ENCODE measurements around the gene ST6GALNAC3. TPM values are rescaled to one million over a fixed set of nuclear protein-coding genes. Genes with fewer than 3 reads are reported as not detected.

Gene ST6GALNAC3
- polyA plus RNA-seq, 2 of the 4 experiments (the other 2 are of a cell fraction), result 1.1 to 1.2 TPM

DNA sequence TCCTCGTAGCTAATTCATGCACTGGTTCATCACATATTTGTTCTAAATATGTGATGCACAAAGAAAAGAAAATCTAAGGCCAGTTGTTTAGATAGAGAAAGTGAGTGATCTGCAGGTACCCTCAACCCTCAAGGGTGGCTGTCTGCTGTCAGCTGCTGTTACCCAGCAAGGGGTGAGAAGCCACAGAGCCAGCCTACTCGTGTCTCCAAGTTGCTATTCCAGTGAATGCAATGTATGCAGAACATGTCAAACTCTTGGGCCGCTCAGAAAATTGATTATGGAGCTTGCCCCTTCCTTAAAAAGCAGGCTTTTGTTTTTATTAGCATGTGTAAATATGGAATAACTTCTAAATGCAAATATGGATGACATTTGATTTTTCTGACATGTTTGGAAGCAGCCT, 456.4 kb downstream of the ST6GALNAC3 start:
- Histone ChIP-seq H3K4me2 (no peak overlapping the region), H3K27ac (no peak overlapping the region), H3K4me3 (no peak overlapping the region), H3K4me1 (no peaks in the 10 kb centered on the region), H3K9me3 (no peaks in the 10 kb centered on the region)
- WGBS (ENCODE audit: missing lambda C conversion rate), result 4% methylated on average over 3 of the region's 3 CpGs
- TF ChIP-seq GATA3 (IDR thresholded peaks at IDR 0.05; ENCODE audit: borderline replicate concordance) (no peak), RFX5 (IDR thresholded peaks at IDR 0.05) (no peak), HMGXB4 (CRISPR knock-in tag; IDR thresholded peaks at IDR 0.05; ENCODE audit: borderline replicate concordance) (no peak), JUN (IDR thresholded peaks at IDR 0.05) (no peak), NFE2L2 (conservative IDR thresholded peaks at IDR 0.05; ENCODE audit: low read length) (no peak), KDM5A (IDR thresholded peaks at IDR 0.05) (no peak), E2F6 (IDR thresholded peaks at IDR 0.05; ENCODE audit: borderline replicate concordance, low read depth) (no peak), ATOH8 (CRISPR knock-in tag; IDR thresholded peaks at IDR 0.05; ENCODE audit: low read depth) (no peak), HOXB5 (CRISPR knock-in tag; IDR thresholded peaks at IDR 0.05) (no peak), RAD21 (conservative IDR thresholded peaks at IDR 0.05 in 1 of 2, IDR thresholded peaks at IDR 0.05 in 1 of 2) (no peak)
- ATAC-seq, result no peak
- no peak for DNase-seq (ENCODE audit: low read depth in 1 of 2, low spot score in 1 of 2)
- CTCF ChIA-PET, result interaction anchor here (0.6 kb wide), 1 partner anchor 17 kb away, joined by 3 read pairs; no protein-coding TSS in a partner anchor
- POLR2A ChIA-PET, result no interaction called here
- FAIRE-seq, result no peak

DNA sequence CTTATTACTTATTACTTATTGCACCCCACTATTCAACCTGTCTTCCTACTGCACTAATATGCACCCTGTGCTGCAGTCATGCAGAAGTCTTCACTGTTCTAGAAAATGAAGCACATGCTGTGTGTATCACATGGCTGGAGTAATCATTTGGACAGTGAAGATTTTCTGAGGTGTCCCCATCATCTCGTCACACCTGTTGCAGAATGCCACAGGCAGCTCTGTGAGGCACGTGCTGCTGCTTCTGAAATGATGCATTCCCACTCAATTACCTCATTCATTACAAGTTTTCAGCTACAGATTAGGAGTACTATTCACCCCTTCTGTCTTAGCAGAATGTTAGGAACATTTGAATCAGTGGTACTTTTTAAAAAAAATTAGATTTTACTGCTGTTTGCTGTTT, 467.1 kb downstream of the ST6GALNAC3 start:
- DNase-seq (ENCODE audit: low read depth in 1 of 2, low spot score in 1 of 2) (no peak), ATAC-seq (no peak), FAIRE-seq (no peak)
- no peaks in the 10 kb centered on the region for H3K4me1 ChIP-seq
- no peak overlapping the region for H3K4me2 ChIP-seq
- no peak overlapping the region for H3K4me3 ChIP-seq
- POLR2A ChIA-PET, result no interaction called here
- 0% methylated on average over 2 of the region's 2 CpGs for WGBS (ENCODE audit: missing lambda C conversion rate)
- CTCF ChIA-PET, result no interaction called here
- H3K9me3 ChIP-seq, result no peaks in the 10 kb centered on the region
- TF ChIP-seq EHF (CRISPR knock-in tag; IDR thresholded peaks at IDR 0.05) (no peak), FOSL2 (IDR thresholded peaks at IDR 0.05) (no peak), FOSL2 (CRISPR knock-in tag; IDR thresholded peaks at IDR 0.05) (no peak), ZFP36 (IDR thresholded peaks at IDR 0.05; ENCODE audit: borderline replicate concordance, partially characterized antibody) (no peak), MAZ (IDR thresholded peaks at IDR 0.05; ENCODE audit: borderline replicate concordance, low read depth, low read length) (no peak), CEBPB (IDR thresholded peaks at IDR 0.05) (no peak), ELK1 (IDR thresholded peaks at IDR 0.05; ENCODE audit: low read depth, low read length) (no peak), ZNF302 (CRISPR knock-in tag; IDR thresholded peaks at IDR 0.05) (no peak), MYC (IDR thresholded peaks at IDR 0.05; ENCODE audit: borderline replicate concordance, low read length) (no peak), POLR2AphosphoS2 (conservative IDR thresholded peaks at IDR 0.05; ENCODE audit: low read length) (no peak), CBX8 (IDR thresholded peaks at IDR 0.05) (no peak), MAFK (IDR thresholded peaks at IDR 0.05; ENCODE audit: partially characterized antibody) (no peak), CHD2 (IDR thresholded peaks at IDR 0.05; ENCODE audit: low read length, partially characterized antibody) (no peak), RNF2 (IDR thresholded peaks at IDR 0.05; ENCODE audit: borderline replicate concordance, low read depth) (no peak), PHF8 (IDR thresholded peaks at IDR 0.05; ENCODE audit: borderline replicate concordance, low read depth) (no peak), HDAC2 (IDR thresholded peaks at IDR 0.05) (no peak)
- H3K27ac ChIP-seq, result no peak overlapping the region

Measured in A549 (cell line).